K562 (cell line): ENCODE data around the gene CD46. TPM values are rescaled to one million over a fixed set of nuclear protein-coding genes. Genes with fewer than 3 reads are reported as not detected.

Experiments
- ATAC-seq: fragments of 200-7000 bp; cut with Tn5 transposase; 3 replicates; pipeline ENCODE4 v1.9.1; 2020; ENCODE audit warnings: moderate library complexity
- BruUV-seq: library from RNA; stranded (reverse); fragments of 400-500 nt; replicated peaks from 2 replicates; lab custom pipeline; 2021; lab: Mats Ljungman, UMichigan
- CTCF ChIA-PET: fragments of 300-600 bp; formaldehyde crosslinking; extraction: SDS; loops from one replicate; lab custom pipeline; 2021; ENCODE audit warnings: low intra/inter-chr PET ratio; lab: Yijun Ruan, JAX
- POLR2A ChIA-PET: fragments of 300-600, 350-650 bp; sonication (Branson Sonifier 250); formaldehyde crosslinking; extraction: SDS; loops from one replicate; lab custom pipeline; 2021; ENCODE audit warnings: antibody characterized with exemption, inconsistent platforms; lab: Yijun Ruan, JAX
- DNase-seq, 4 experiments: peaks; one replicate each; pipeline versions ENCODE4 v3.0.0 to v3.0.0-alpha.2; 2011 to 2018; ENCODE audit warnings: low spot score in 3 of 4, mixed read lengths in 3 of 4; ENCODE audit errors: extremely low read depth in 1 of 4
- FAIRE-seq: peaks from 2 replicates; lab custom pipeline; 2011; peaks lifted over from hg19 to GRCh38; lab: Jason Lieb, UNC
- H2AFZ ChIP-seq: 2 replicates; pipeline ENCODE4 v1.6.0; 2011; ENCODE audit warnings: low read depth, low read length, control low read depth, inconsistent platforms
- H3K27ac ChIP-seq: fragments of 200-600 bp; 3 replicates; pipeline ENCODE4 v1.8.0; 2011; ENCODE audit warnings: low read depth, mild to moderate bottlenecking, control low read depth, inconsistent platforms, low read length, moderate library complexity, mixed read lengths; ENCODE audit errors: extremely low read depth
- H3K27me3 ChIP-seq, 2 experiments: fragments of 300-600 bp in 1 of 2; 2 replicates in 1 of 2; 3 replicates in 1 of 2; pipeline versions ENCODE4 v1.6.0 to v1.8.0; 2011; ENCODE audit warnings: inconsistent platforms in 2 of 2, low read length in 2 of 2, mild to moderate bottlenecking in 1 of 2, mixed read lengths in 1 of 2, moderate library complexity in 1 of 2; ENCODE audit not compliant: control insufficient read depth in 2 of 2, insufficient read depth in 2 of 2
- H3K36me3 ChIP-seq: fragments of 300-600 bp; 3 replicates; pipeline ENCODE4 v1.8.0; 2011; ENCODE audit warnings: mild to moderate bottlenecking, low read length, inconsistent platforms; ENCODE audit not compliant: control insufficient read depth, insufficient read depth
- H3K4me1 ChIP-seq, 2 experiments: fragments of 200-600 bp in 1 of 2; replicated peaks in 1 of 2; 2 replicates in 1 of 2; 3 replicates in 1 of 2; pipeline versions ENCODE4 v1.5.1 to v1.8.0; 2011; ENCODE audit warnings: inconsistent platforms in 2 of 2, low read length in 2 of 2, mild to moderate bottlenecking in 1 of 2, mixed read lengths in 1 of 2, moderate library complexity in 1 of 2; ENCODE audit not compliant: control insufficient read depth in 2 of 2, insufficient read depth in 2 of 2
- H3K4me2 ChIP-seq: 2 replicates; pipeline ENCODE4 v1.6.1; 2011; ENCODE audit warnings: low read length, control low read depth, inconsistent platforms, mixed read lengths; ENCODE audit not compliant: insufficient read depth
- H3K4me3 ChIP-seq: fragments of 200-600 bp; sonication (generic), shearing (Covaris generic); 2 replicates; pipeline ENCODE4 v1.5.1; 2016; ENCODE audit warnings: control low read depth, inconsistent platforms
- H3K79me2 ChIP-seq: fragments of 200-600 bp; 3 replicates; pipeline ENCODE4 v1.8.0; 2011; ENCODE audit warnings: low read length, inconsistent platforms; ENCODE audit not compliant: control insufficient read depth, insufficient read depth
- H3K9ac ChIP-seq, 2 experiments: 2 replicates each; pipeline versions ENCODE4 v1.6.0 to v1.6.1; 2011; ENCODE audit warnings: low read depth in 2 of 2, low read length in 2 of 2, control low read depth in 1 of 2, inconsistent platforms in 1 of 2, mild to moderate bottlenecking in 1 of 2, mixed read lengths in 1 of 2; ENCODE audit not compliant: insufficient read depth in 1 of 2
- H3K9me1 ChIP-seq: one replicate; pipeline ENCODE4 v1.6.0; 2011; ENCODE audit warnings: inconsistent platforms, mild to moderate bottlenecking, low read length, moderate library complexity; ENCODE audit not compliant: control insufficient read depth, insufficient read depth
- H3K9me3 ChIP-seq: replicated peaks from 2 replicates; pipeline ENCODE4 v1.5.1; 2011; ENCODE audit warnings: low read depth, low read length, inconsistent platforms; ENCODE audit not compliant: control insufficient read depth, insufficient read depth
- H4K20me1 ChIP-seq: replicated peaks from 2 replicates; pipeline ENCODE4 v1.6.1; 2011; ENCODE audit warnings: low read length, inconsistent platforms, mixed read lengths; ENCODE audit not compliant: control insufficient read depth, insufficient read depth
- E2F4 ChIP-seq: sonication (generic); formaldehyde crosslinking; IDR thresholded peaks from 2 replicates; pipeline ENCODE4 v1.8.0; 2022; ENCODE audit warnings: mild to moderate bottlenecking, low read depth, missing genetic modification reagents
- FOXK2 ChIP-seq, 2 experiments: fragments of 450-650 bp; IDR thresholded peaks in 1 of 2; conservative IDR thresholded peaks in 1 of 2; 2 replicates each; pipeline ENCODE4 v1.6.1; 2016; ENCODE audit warnings: low read depth in 2 of 2, mild to moderate bottlenecking in 1 of 2
- ILK ChIP-seq: fragments of 450-650 bp; IDR thresholded peaks from 2 replicates; pipeline ENCODE4 v1.6.1; 2016; ENCODE audit warnings: missing genetic modification characterization, low read depth, mild to moderate bottlenecking, missing compliant biosample characterization, moderate library complexity, borderline replicate concordance
- KDM1A ChIP-seq, 2 experiments: fragments of 450-650 bp; IDR thresholded peaks; 2 replicates each; pipeline ENCODE4 v1.6.1; 2016; ENCODE audit warnings: mild to moderate bottlenecking in 2 of 2
- WGBS: fragments of 100-300 bp; shearing (Covaris generic); methylation state at CpG from one replicate; pipeline ENCODE4 v1.1.6; 2016; ENCODE audit warnings: low coverage, mixed read lengths; ENCODE audit not compliant: insufficient coverage; ENCODE audit errors: missing lambda C conversion rate; 5-methylcytosine and 5-hydroxymethylcytosine counted together
- in situ Hi-C: fragments of 300-500 bp; cut with MboI; formaldehyde crosslinking; loops from 4 replicates; pipeline ENCODE4 v1.15.0; 2018; ENCODE audit warnings: inconsistent platforms, mixed read lengths
- intact Hi-C: fragments of 100-400 bp; cut with micrococcal nuclease; formaldehyde crosslinking; loops from 2 replicates; pipeline ENCODE4 v1.14.2; 2022
- polyA plus RNA-seq, 8 experiments: library from polyadenylated mRNA; depleted of rRNA in 4 of 8; stranded (reverse) in 5 of 8; unstranded in 3 of 8; fragments of >200 nt; fragmentation: Nextera tagmentation in 2 of 8; fragmentation: Illumina TruSeq in 1 of 8; extraction: Ambion mirVana in 2 of 8; extraction: Trizol in 1 of 8; gene quantifications; 2 replicates each; pipeline versions ENCODE4 v1.2.1 to v1.2.3, GENCODE V29; 2011 to 2014; ENCODE audit warnings: inconsistent platforms in 1 of 8, missing spikeins in 1 of 8
- total RNA-seq, 7 experiments: library from RNA; depleted of rRNA in 6 of 7; stranded (reverse); fragments of >200 nt in 6 of 7; fragmentation: Illumina TruSeq in 2 of 7; extraction: Trizol in 2 of 7; gene quantifications; 2 replicates each; pipeline versions ENCODE4 v1.2.1 to v1.2.3, GENCODE V29; 2011 to 2021; ENCODE audit warnings: low replicate concordance in 1 of 7
- TF ChIP-seq, protein P1 (sequence below): IDR thresholded peaks from 3 replicates; pipeline ENCODE4 v1.6.1; 2011; ENCODE audit warnings: borderline replicate concordance, mild to moderate bottlenecking, moderate library complexity; ENCODE audit not compliant: insufficient read length; ENCODE audit errors: extremely low read depth
- TF ChIP-seq, protein P2 (sequence below): sonication (generic); formaldehyde crosslinking; IDR thresholded peaks from 2 replicates; pipeline ENCODE4 v1.8.0; 2022; ENCODE audit warnings: mild to moderate bottlenecking, missing genetic modification reagents
- TF ChIP-seq, protein P3 (sequence below): fragments of 450-650 bp; formaldehyde crosslinking; IDR thresholded peaks from 2 replicates; pipeline ENCODE4 v1.4.0; 2020; ENCODE audit warnings: mild to moderate bottlenecking

The CD46 gene
- total and polyA plus RNA-seq, 9 of the 15 experiments (the other 6 are each of a cell fraction or from before 2014, with no cell fraction given), result 87.9 to 374 (median 156) TPM

GRCh38 chr1:207811319-207811718 lies 59.5 kb downstream of the CD46 start:
- 74% methylated on average over 7 of the region's 8 CpGs for WGBS
- Histone ChIP-seq H3K4me2 (no peak overlapping the region), H3K36me3 (peaks cover 12% of the 10 kb centered on the region; the same call in 2 of the 3 replicates), H3K27me3 (no peaks in the 10 kb centered on the region), H2AFZ (no peak overlapping the region), H3K4me3 (no peak overlapping the region), H4K20me1 (0 out of 2 replicates have a peak, but pooled peaks cover 5% of the 10 kb centered on the region), H3K9me3 (no peaks in the 10 kb centered on the region), H3K4me1 (peaks cover 30 to 60% of the 10 kb centered on the region in 2 experiments), H3K9me1 (peaks cover 8% of the 10 kb centered on the region), H3K79me2 (no peaks in the 10 kb centered on the region), H3K9ac (no peak overlapping the region), H3K27ac (no peak overlapping the region)
- TF ChIP-seq, protein P1, sequence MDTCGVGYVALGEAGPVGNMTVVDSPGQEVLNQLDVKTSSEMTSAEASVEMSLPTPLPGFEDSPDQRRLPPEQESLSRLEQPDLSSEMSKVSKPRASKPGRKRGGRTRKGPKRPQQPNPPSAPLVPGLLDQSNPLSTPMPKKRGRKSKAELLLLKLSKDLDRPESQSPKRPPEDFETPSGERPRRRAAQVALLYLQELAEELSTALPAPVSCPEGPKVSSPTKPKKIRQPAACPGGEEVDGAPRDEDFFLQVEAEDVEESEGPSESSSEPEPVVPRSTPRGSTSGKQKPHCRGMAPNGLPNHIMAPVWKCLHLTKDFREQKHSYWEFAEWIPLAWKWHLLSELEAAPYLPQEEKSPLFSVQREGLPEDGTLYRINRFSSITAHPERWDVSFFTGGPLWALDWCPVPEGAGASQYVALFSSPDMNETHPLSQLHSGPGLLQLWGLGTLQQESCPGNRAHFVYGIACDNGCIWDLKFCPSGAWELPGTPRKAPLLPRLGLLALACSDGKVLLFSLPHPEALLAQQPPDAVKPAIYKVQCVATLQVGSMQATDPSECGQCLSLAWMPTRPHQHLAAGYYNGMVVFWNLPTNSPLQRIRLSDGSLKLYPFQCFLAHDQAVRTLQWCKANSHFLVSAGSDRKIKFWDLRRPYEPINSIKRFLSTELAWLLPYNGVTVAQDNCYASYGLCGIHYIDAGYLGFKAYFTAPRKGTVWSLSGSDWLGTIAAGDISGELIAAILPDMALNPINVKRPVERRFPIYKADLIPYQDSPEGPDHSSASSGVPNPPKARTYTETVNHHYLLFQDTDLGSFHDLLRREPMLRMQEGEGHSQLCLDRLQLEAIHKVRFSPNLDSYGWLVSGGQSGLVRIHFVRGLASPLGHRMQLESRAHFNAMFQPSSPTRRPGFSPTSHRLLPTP, result no peak
- no peak for TF ChIP-seq E2F4 (CRISPR knock-in tag)
- TF ChIP-seq, protein P2, sequence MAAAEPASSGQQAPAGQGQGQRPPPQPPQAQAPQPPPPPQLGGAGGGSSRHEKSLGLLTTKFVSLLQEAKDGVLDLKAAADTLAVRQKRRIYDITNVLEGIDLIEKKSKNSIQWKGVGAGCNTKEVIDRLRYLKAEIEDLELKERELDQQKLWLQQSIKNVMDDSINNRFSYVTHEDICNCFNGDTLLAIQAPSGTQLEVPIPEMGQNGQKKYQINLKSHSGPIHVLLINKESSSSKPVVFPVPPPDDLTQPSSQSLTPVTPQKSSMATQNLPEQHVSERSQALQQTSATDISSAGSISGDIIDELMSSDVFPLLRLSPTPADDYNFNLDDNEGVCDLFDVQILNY, result no peak
- no peak for TF ChIP-seq ILK (tag)
- no peak for TF ChIP-seq FOXK2 (conservative IDR thresholded peaks at IDR 0.05 in 1 of 2, IDR thresholded peaks at IDR 0.05 in 1 of 2; ENCODE audit: low read depth in 2 of 2)
- TF ChIP-seq, protein P3, sequence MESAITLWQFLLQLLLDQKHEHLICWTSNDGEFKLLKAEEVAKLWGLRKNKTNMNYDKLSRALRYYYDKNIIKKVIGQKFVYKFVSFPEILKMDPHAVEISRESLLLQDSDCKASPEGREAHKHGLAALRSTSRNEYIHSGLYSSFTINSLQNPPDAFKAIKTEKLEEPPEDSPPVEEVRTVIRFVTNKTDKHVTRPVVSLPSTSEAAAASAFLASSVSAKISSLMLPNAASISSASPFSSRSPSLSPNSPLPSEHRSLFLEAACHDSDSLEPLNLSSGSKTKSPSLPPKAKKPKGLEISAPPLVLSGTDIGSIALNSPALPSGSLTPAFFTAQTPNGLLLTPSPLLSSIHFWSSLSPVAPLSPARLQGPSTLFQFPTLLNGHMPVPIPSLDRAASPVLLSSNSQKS (CRISPR knock-in tag), result no peak
- no peak for TF ChIP-seq KDM1A (IDR thresholded peaks at IDR 0.05)
- POLR2A ChIA-PET, result interaction anchor here (0.9 to 1.3 kb wide), 6 partner anchors 11 to 152 kb away, joined by 3 to 5 read pairs (median 4); no protein-coding TSS in a partner anchor
- FAIRE-seq (no peak), ATAC-seq (no peak), DNase-seq (no peak)
- CTCF ChIA-PET, result no interaction called here
- BruUV-seq, result no TSS peak
- intact Hi-C loops, result no loop called here
- in situ Hi-C loops, result no loop called here
